GM19328 (cell line): Measurements from ENCODE around the gene ZNF17.
"Not testable (repeated sequence)": the region's sequence is repeated elsewhere in the genome, so short reads cannot be mapped to it uniquely, and the experiment has no call there.

Experiments
- ATAC-seq: cut with Tn5 transposase; IDR thresholded peaks from one replicate; pipeline ENCODE4 v1.9.1; 2021; ENCODE audit warnings: mild to moderate bottlenecking, moderate library complexity; ENCODE audit not compliant: unreplicated experiment

The ZNF17 gene

GRCh38 chr19:57410877-57411671 is at the start of gene ZNF17:
ZNF17 (plus strand) TSS chr19:57411161; CDS start chr19:57413616, 2,455 bp downstream.
- peak; percentile 98 for ATAC-seq

DNA sequence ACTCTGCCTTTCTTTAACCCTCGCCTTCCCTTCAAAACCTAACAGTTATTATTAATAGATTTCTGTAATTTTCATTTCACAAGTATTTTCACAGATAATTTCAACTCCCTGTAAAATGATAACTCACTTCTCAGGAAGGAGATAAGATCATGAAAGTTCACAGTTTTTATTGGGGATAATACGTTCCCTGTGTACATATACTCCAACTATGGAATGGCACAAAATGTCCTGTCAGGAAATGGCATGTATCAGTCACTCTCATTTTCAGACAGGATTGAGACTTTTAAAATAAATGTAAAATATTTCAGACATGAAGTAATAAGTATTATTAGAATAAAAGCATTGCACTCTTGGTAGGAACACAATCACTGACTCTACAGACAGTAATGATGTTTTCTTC is 48.5 kb upstream of the ZNF17 start:
- ATAC-seq, result no peak

DNA sequence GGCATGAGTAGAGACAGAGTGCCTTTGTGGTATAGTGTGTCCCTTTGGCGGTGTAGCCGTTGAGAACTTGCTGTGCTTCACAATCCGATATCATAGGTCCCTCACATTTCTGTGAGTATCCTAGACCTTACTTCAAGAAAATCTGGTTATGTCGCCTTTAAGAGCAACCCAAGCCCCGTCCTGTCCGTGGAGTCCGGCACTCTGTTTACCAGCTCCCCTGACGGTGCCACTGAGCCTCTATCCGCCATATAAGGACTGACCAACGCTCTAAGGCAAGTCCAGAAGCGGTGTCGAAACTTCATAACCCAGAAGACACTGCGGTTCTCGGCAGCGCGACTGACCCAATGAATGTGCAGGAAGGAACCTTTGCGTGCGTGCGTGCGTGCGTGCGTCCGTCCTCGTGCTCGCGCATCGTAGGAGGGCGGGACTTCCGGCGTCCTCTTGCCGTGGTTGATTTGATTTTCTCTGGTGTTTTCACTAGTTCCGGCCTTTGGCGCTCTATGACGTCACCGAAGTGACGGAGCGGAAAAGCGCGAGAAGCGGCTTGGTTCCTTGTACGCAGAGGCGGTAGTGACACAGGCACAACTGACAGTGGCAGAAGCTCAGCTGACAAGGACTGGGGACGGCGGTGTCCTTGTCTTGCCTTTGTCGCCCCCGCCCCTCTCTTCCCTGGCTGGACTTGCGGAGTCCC is 47.8 kb upstream of the ZNF17 start, which contains the start of the genes TRAPPC2B and ZNF547:
Gene TRAPPC2B, plus strand, starts transcription at position 555 of the 691 bp plus-strand sequence. CDS start 1,283 bp downstream, outside the sequence.
Gene ZNF547, plus strand, starts transcription at position 555 of the 691 bp plus-strand sequence. CDS start 5,005 bp downstream, outside the sequence.
- ATAC-seq, result peak; percentile 90

GRCh38 chr19:57363688-57364181 is 47.2 kb upstream of the ZNF17 start:
- ATAC-seq, result no peak

DNA sequence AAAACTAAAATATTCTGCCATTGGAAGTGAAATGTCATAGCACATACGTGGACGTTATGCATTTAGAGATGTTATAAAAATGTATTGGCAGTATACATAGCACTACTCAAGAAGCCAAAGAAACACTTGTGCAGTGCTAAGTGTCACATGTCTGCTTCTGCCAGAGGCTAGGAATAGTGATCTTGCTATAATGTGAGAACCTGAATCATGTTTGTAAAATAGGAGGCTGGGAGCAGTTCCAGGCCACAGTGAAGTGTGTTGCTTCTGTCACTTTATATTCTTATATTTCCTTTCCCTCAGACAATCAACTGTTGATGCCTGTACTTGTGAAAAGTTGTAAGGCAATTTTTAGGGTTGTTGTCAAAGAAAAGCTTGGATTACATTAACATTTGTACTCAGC is 44.2 kb upstream of the ZNF17 start:
- no peak for ATAC-seq

DNA sequence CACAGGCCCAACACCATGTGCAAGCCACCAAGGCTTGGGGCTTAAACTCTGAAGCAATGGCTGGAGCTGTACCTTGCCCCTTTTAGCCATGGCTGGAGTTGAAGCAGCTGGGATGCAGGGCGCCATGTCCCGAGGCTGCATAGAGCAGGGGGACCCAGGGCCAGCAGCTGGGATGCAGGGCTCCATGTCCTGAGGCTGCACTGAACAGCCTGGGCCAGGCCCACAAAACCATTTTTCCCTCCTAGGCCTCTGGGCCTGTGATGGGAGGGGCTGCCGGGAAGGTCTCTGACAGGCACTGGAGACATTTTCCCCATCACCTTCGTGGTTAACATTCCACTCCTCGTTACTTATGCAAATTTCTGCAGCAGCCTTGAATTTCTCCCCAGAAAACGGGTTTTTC is 36.8 kb upstream of the ZNF17 start:
- ATAC-seq, result no peak

- ATAC-seq, result not testable (repeated sequence)
Observed at GRCh38 chr19:57374647-57375046, 36.3 kb upstream of the ZNF17 start.

DNA sequence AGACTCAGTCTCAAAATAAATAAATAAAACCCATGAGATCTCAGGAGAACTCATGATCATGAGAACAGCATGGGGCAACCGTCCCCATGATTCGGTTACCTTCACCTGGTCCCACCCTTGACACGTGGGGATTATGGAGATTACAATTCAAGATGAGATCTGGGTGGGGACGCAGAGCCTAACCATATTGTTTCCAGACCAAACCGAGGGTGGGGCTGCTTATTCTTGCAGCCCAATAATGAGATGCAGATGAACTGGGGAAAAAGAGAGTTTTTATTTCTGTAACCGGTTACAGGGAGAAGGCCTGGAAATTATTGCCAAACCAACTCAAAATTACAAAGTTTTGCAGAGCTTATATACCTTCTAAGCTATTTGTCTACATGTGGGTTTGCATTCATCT is 34.8 kb upstream of the ZNF17 start:
- no peak for ATAC-seq

- ATAC-seq, result no peak
Observed at GRCh38 chr19:57377498-57378146, 33.3 kb upstream of the ZNF17 start.

DNA sequence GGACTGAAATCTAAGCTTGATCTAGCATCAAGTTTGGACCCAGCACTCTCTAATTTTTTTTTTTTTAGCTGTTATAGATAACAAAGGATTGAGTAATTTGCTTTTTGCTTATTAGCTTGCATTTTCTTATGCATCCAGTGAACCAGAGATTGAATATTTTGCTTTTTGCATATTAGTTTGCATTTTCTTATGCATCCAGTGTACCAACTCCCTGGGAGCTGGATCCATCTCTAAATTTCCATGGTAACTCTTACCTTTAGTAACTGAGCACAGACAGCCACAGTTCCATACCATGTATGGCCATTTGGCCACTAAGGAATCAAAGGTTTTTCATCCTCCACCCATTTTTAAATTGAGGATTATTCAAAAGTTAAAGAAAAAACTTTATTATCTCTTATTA is 30.0 kb upstream of the ZNF17 start:
- no peak for ATAC-seq

- no peak for ATAC-seq
Observed at GRCh38 chr19:57382806-57383488, 28.0 kb upstream of the ZNF17 start.

DNA sequence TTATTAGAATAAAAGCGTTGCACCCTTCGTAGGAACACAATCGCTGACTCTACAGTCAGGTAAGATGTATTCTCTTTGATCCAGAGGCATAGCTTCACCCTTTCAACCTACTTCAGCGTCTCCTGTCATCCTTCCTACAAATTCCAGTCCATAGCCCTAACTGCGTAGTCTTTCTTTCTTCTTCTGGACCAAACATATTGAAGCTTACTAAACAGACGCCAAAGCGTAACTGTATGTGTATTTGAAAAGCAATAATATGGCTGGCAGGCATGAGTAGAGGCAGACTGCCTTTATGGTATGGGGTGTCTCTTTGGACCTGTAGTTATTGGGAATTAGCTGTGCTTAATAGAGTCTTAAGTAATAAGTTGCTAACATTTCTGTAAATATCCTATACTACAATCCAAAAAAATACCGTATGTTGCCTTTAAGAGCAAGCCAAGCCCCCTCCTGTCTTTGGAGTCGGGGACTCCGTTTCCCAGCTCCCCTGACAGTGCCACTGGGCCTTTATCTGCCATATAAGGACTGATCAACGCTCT is 21.7 kb upstream of the ZNF17 start:
- no peak for ATAC-seq

DNA sequence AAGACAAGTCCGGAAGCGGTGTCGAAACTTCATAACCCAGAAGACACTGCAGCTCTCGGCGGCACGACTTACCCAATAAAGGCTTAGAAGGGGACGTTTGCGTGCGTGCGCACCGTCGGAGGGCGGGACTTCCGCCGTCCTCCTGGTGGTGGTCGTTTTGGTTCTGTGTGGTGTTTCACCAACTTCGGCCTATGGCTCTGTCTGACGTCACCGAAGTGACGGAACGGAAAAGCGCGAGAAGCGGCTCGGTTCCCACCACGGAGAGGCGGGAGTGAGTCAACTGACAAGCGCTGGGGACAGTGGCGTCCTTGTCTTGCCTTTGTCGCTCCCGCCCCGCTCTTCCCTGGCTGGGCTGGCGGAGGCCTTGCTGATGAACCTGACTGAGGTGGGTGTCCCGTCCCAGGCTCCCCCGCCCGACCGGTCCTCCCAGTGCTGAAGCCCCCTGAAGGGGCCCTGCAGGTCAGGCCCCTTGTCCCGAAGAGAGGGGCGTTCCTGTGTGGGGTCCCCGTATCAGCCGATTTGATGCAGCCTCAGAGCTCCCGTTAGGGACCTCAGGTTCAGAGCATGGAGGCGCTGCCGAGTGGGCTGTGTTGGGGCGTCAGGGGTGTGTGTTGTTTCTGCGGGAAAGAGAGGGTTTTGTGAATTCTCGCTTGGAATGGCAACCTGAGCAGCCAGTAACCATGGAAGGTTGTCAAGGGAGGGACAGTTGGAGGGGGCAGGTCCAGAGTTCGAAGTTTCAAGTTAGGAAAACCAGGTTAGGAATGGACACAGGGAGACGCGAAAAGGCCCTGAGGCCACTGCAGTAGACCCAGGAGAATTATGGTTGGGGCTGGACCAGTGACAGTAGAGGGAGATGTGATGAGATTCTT is 21.0 kb upstream of the ZNF17 start, which contains the start of gene ZNF548:
Gene ZNF548, plus strand, starts transcription at position 125 of the 869 bp plus-strand sequence. Its CDS starts 246 bp downstream, at position 371.
- ATAC-seq, result peak; percentile 96

GRCh38 chr19:57395710-57396109 is 15.3 kb upstream of the ZNF17 start:
- ATAC-seq, result no peak

GRCh38 chr19:57398868-57399267 is 12.1 kb upstream of the ZNF17 start:
- no peak for ATAC-seq

- ATAC-seq, result no peak
Observed at GRCh38 chr19:57403737-57404563, 7.0 kb upstream of the ZNF17 start.

- ATAC-seq, result no peak
Observed at GRCh38 chr19:57406516-57407123, 4.3 kb upstream of the ZNF17 start.

DNA sequence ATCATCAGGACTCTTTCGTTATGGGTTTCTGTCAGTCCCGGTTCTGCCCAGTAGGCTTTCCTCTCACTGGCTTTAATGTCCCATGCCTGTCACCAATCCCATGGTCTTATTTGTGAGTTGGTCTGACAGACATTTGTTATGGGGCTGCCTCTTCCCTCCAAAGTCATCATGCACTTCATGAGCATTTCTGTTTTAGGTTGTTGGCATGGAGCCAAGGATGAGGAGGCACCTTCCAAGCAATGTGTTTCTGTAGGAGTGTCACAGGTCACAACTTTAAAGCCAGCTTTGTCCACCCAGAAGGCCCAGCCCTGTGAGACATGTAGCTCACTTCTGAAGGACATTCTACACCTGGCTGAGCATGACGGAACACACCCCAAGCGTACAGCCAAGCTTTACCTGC is 8.5 kb downstream of the ZNF17 start:
- ATAC-seq, result no peak
